Placental pericyte (primary cell): Measurements from ENCODE around the gene TMBIM1. TPM values are rescaled to one million over a fixed set of nuclear protein-coding genes. Genes with fewer than 3 reads are reported as not detected.

Experiments
- small RNA-seq: library from RNA; depleted of rRNA; stranded (forward); fragments of <200 nt; gene quantifications from one replicate; pipeline ENCODE3, GENCODE V24; 2012; ENCODE audit warnings: low replicate concordance
- total RNA-seq: library from RNA; depleted of rRNA; stranded (reverse); fragments of >200 nt; gene quantifications from 2 replicates; pipeline ENCODE4 v1.2.3, GENCODE V29; 2012

The TMBIM1 gene, protein sequence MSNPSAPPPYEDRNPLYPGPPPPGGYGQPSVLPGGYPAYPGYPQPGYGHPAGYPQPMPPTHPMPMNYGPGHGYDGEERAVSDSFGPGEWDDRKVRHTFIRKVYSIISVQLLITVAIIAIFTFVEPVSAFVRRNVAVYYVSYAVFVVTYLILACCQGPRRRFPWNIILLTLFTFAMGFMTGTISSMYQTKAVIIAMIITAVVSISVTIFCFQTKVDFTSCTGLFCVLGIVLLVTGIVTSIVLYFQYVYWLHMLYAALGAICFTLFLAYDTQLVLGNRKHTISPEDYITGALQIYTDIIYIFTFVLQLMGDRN
- 168 and 229 TPM in 2 replicates for total RNA-seq

DNA sequence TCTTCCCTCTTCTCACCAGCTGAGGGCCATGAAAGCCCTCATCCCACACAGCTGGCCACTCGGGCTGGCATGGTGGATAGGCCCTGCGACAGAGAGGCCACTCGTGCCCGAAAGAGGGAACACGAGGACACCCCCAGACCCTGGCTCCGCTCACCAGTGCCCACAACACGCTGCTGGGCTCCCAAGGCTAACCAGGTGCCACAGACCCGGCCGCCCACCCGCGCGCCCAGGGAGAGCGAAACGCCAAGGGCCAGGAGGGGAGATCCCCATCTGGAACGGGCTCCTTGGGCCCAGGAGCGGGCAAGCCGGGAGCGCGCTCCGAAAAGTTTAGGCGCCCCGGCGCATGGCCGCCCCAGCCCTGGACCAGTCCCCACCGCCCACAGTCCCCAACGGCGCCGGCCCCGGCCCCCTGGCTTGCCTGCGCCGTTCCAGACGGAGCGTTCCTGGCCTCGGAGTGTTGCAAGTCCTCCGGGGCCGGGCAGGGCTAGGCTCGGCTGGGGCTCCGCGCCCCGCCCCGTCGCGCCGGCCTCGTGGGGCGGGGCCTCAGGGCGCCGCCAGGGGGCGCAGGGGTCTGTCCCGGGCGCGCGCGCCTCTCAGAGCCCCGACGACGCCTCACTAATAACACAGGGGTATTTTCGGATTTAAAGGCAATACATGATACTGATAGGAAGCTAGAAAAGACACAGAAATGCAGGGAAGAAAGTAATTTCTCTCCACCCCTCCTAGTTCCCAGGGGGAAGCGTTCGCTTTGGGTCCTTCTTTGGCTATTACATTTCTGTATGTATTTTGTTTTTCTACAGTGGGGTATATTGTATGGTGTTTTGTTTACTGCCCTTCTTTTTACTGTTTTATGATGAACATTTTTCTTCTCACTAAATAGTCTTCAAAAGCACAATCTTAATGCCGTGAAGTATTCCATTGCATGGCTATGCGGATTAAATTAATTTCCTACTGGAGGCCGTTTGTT, at the start of gene TMBIM1:
Gene TMBIM1, minus strand, starts transcription at position 456 of the 967 bp plus-strand sequence. CDS start 10,362 bp downstream, outside the sequence.

DNA sequence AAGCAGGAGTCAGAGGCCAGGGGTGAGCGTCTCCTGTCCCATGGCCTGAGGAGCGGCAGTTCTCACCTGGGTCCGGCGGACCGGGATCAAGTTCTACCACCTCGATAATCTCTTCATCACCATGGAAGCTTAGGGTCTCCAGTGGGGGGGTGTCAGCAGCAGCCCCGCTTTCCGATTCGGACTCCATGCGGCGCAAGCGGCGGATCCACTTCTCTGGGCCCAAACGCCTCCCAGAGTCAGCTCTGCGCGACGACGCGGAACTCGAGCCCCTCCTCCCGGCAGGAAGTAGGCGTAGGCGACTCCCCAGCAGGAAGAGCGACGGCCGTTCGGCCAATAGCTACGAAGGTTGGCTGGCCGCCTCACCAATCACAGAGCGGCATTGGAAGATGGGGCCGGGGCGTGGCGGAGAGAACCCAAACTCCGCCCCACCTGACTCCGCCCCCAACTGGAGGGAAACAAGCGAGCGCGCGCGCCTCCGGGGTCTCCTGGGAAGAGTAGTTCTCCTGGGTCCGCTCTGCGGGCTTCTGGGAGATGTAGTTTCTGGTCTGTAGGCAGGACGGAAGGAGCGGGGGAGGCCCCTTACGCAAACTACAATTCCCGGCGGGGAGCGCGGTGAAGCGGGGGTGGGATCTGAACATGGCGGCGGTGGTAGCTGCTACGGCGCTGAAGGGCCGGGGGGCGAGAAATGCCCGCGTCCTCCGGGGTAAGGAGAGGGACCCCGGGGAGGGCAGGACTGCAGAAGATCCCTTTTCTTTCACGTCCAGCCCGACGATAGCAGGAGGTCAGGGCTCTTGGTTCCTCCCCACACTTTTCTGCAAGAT, 22.2 kb downstream of the TMBIM1 start, which contains the start of the genes AAMP and PNKD:
Gene AAMP, minus strand, starts transcription at position 238 of the 821 bp plus-strand sequence. Its CDS starts 51 bp downstream, at position 187.
Gene PNKD, plus strand, starts transcription at position 620 of the 821 bp plus-strand sequence. Its CDS starts 17 bp downstream, at position 637.

DNA sequence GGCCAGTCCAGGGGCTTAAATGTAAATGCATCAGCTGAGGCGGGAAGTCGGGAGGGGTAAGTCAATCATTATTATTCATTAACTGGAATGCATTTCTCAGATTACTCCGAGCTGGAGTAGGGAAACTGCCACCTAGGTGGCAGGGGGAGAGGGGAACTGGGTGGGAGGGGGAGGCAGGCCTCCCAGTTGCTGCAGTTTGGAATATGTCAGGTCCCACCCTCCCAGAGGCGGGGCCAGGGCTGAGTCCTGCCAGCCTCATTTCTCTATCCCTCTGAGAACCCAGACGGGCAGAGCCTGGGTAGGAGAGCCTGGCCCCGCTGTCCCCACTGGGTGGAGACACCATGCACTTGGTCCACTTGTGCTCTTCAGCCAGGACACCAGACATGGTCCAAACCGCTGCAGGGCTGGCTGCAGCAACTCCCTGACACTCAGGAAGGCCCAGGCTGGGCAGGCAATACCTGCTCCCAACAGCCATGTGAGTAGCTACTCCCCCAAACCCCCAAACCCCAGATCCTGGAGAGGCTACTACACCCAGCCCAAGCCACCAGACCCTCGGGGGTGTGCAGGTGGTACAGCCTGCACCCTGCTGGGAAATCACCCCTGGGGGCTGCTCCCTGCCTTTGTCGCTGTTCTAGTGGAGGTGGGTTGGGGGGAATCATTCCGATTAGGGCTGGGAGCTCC, 31.4 kb downstream of the TMBIM1 start, which contains the start of gene GPBAR1:
Gene GPBAR1, plus strand, starts transcription at position 274 of the 681 bp plus-strand sequence. CDS start 1,710 bp downstream, outside the sequence.

Small RNAs within 50 kb of the gene (small RNA-seq; reads per million reads assigned to genes)
- not detected for gene MIR6810

Other genes with a start within 250 kb of the TMBIM1 start
- gene RUFY4, start 223.2 kb downstream of the TMBIM1 start, total RNA-seq: not detected in 2 replicates
- gene CXCR2, start 166.5 kb downstream of the TMBIM1 start, total RNA-seq: not detected in 2 replicates
- not detected in 2 replicates for gene CXCR1, start 125.5 kb downstream of the TMBIM1 start, total RNA-seq
- 428 and 639 TPM in 2 replicates for gene ARPC2, start 75.3 kb downstream of the TMBIM1 start, total RNA-seq
- gene GPBAR1, start 31.5 kb downstream of the TMBIM1 start, total RNA-seq: 0.14 and 0.22 TPM in 2 replicates
- 127 and 165 TPM in 2 replicates for gene AAMP, start 22.4 kb downstream of the TMBIM1 start, total RNA-seq
- 25.3 and 48.1 TPM in 2 replicates for gene PNKD, start 22.0 kb downstream of the TMBIM1 start, total RNA-seq
- gene CATIP, start 64.4 kb upstream of the TMBIM1 start, total RNA-seq: not detected in 2 replicates
- gene SLC11A1, start 89.8 kb upstream of the TMBIM1 start, total RNA-seq: under 0.01 and 0.14 TPM in 2 replicates
- 77.3 and 101 TPM in 2 replicates for gene CTDSP1, start 107.4 kb upstream of the TMBIM1 start, total RNA-seq
- not detected in 2 replicates for gene VIL1, start 126.6 kb upstream of the TMBIM1 start, total RNA-seq